RCC 7860 (cell line): ENCODE results near the gene RERE.

Experiments used
- DNase-seq: peaks from one replicate; pipeline ENCODE4 v3.0.0-alpha.2; 2015; ENCODE audit warnings: low spot score
- FAIRE-seq: peaks from 2 replicates; lab custom pipeline; 2012; peaks lifted over from hg19 to GRCh38; lab: Jason Lieb, UNC

Gene RERE

GRCh38 chr1:8589571-8589970, 227.9 kb downstream of the RERE start:
- FAIRE-seq (no peak), DNase-seq (no peak)

- FAIRE-seq = no peak
These were observed 229.7 kb downstream of the RERE start for GRCh38 chr1:8587784-8588183.

GRCh38 chr1:8586438-8586837, 231.0 kb downstream of the RERE start:
- DNase-seq (no peak), FAIRE-seq (no peak)

More at GRCh38 chr1:8587784-8588183, 229.7 kb downstream of the RERE start:
- DNase-seq = no peak

GRCh38 chr1:8584316-8584715, 233.1 kb downstream of the RERE start:
- no peak for DNase-seq
- FAIRE-seq = no peak

GRCh38 chr1:8583031-8583430, 234.4 kb downstream of the RERE start:
- no peak for DNase-seq
- FAIRE-seq = no peak

- DNase-seq (no peak), FAIRE-seq (no peak)
These were observed 236.9 kb downstream of the RERE start for GRCh38 chr1:8580566-8580965.

- no peak for FAIRE-seq
- DNase-seq = no peak
These were observed 238.5 kb downstream of the RERE start for GRCh38 chr1:8578936-8579335.

- FAIRE-seq (no peak), DNase-seq (no peak)
These were observed 239.1 kb downstream of the RERE start for GRCh38 chr1:8578132-8578877.

GRCh38 chr1:8574985-8575384, 242.5 kb downstream of the RERE start:
- DNase-seq = no peak
- FAIRE-seq = no peak

GRCh38 chr1:8572106-8572505, 245.3 kb downstream of the RERE start:
- FAIRE-seq (no peak), DNase-seq (no peak)

GRCh38 chr1:8571200-8571984, 246.0 kb downstream of the RERE start:
- DNase-seq (no peak), FAIRE-seq (peak; percentile 68)

- DNase-seq = no peak
- FAIRE-seq = no peak
These were observed 247.0 kb downstream of the RERE start for GRCh38 chr1:8570465-8570864.

GRCh38 chr1:8569242-8569641, 248.2 kb downstream of the RERE start:
- no peak for DNase-seq
- no peak for FAIRE-seq

- DNase-seq = no peak
- no peak for FAIRE-seq
These were observed 248.6 kb downstream of the RERE start for GRCh38 chr1:8568837-8569236.

- DNase-seq (no peak), FAIRE-seq (no peak)
These were observed 250.3 kb downstream of the RERE start for GRCh38 chr1:8567146-8567545.

- FAIRE-seq (no peak), DNase-seq (no peak)
These were observed 251.6 kb downstream of the RERE start for GRCh38 chr1:8565802-8566201.

- no peak for FAIRE-seq
- no peak for DNase-seq
These were observed 253.4 kb downstream of the RERE start for GRCh38 chr1:8563944-8564537.

GRCh38 chr1:8562881-8563865, 254.3 kb downstream of the RERE start:
- no peak for DNase-seq
- FAIRE-seq = no peak

GRCh38 chr1:8562222-8562621, 255.2 kb downstream of the RERE start:
- DNase-seq = no peak

More at GRCh38 chr1:8562222-8562621, 255.2 kb downstream of the RERE start:
- no peak for FAIRE-seq
